Peyer's patch (tissue), 4 donors: ENCODE measurements around the gene KCNG4.

Source experiments
- CTCF ChIP-seq, 6 experiments: fragments of 450-650 bp in 4 of 6; fragments of 200-600 bp in 2 of 6; sonication (generic) in 1 of 6; IDR thresholded peaks; one replicate each; pipeline ENCODE4 v1.5.1; 2017 to 2019; ENCODE audit warnings: antibody characterized with exemption in 6 of 6, mild to moderate bottlenecking in 3 of 6, moderate library complexity in 1 of 6
- POLR2A ChIP-seq, 2 donors: fragments of 450-650 bp; IDR thresholded peaks; one replicate each; pipeline ENCODE4 v1.5.1; 2017; ENCODE audit warnings: antibody characterized with exemption in 2 of 2, mild to moderate bottlenecking in 2 of 2, moderate library complexity in 2 of 2

- TF ChIP-seq POLR2A (IDR thresholded peaks at IDR 0.05) = no peak
- peak in 1 of 6 experiments; percentile 22 for TF ChIP-seq CTCF (IDR thresholded peaks at IDR 0.05)
Measured at GRCh38 chr16:84183911-84184591, 55.8 kb downstream of the KCNG4 start.
